ENCODE data around the gene SEMA5A. TPM values are rescaled to one million over a fixed set of nuclear protein-coding genes. Genes with fewer than 3 reads are reported as not detected.

SEMA5A gene
- total RNA-seq, 1 experiment from 2014 or later = 0.15 TPM

DNA sequence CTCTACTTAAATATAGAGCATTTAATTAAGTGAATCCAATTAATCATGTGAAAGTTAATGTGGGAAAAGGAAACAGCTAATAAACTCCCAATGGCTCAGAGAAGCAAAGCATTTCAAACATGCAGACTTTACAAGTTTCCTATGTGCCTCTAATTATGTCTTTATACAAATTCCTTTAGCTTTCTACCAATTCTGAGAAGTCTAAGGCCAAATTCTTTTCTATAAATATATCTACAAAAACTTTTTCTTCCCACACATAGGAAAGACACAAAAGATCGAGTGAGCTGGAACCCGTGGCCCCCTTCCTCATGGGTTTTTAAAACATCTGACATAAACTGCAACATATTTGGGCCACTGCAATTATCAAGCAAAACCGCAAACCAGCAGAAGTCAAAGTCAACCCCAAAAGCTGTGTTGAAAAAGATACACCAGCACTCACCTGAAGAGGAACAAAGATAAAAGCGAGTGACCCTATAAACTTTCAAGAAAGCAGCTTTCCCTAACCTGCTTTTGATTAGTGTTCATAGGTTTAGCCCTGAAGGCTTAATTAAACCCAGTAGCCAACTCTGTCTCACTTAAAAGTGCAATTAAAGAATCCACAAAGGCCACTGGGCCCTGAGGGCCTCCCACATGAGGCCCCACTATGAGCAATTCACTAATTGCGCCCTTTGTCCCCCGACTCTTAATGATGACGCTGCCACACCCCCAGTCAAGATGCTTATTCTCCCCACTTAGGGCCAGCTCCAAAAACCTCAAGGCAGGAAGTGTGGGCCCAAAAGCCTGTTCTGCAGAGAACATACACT, 12.1 kb downstream of the SEMA5A start:
- TF ChIP-seq, protein P1, sequence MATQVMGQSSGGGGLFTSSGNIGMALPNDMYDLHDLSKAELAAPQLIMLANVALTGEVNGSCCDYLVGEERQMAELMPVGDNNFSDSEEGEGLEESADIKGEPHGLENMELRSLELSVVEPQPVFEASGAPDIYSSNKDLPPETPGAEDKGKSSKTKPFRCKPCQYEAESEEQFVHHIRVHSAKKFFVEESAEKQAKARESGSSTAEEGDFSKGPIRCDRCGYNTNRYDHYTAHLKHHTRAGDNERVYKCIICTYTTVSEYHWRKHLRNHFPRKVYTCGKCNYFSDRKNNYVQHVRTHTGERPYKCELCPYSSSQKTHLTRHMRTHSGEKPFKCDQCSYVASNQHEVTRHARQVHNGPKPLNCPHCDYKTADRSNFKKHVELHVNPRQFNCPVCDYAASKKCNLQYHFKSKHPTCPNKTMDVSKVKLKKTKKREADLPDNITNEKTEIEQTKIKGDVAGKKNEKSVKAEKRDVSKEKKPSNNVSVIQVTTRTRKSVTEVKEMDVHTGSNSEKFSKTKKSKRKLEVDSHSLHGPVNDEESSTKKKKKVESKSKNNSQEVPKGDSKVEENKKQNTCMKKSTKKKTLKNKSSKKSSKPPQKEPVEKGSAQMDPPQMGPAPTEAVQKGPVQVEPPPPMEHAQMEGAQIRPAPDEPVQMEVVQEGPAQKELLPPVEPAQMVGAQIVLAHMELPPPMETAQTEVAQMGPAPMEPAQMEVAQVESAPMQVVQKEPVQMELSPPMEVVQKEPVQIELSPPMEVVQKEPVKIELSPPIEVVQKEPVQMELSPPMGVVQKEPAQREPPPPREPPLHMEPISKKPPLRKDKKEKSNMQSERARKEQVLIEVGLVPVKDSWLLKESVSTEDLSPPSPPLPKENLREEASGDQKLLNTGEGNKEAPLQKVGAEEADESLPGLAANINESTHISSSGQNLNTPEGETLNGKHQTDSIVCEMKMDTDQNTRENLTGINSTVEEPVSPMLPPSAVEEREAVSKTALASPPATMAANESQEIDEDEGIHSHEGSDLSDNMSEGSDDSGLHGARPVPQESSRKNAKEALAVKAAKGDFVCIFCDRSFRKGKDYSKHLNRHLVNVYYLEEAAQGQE (IDR thresholded peaks at IDR 0.05; ENCODE audit: insufficient read depth in 1 of 2, low read depth in 2 of 2, low read length in 1 of 2) = no peak
- TF ChIP-seq, protein P2, sequence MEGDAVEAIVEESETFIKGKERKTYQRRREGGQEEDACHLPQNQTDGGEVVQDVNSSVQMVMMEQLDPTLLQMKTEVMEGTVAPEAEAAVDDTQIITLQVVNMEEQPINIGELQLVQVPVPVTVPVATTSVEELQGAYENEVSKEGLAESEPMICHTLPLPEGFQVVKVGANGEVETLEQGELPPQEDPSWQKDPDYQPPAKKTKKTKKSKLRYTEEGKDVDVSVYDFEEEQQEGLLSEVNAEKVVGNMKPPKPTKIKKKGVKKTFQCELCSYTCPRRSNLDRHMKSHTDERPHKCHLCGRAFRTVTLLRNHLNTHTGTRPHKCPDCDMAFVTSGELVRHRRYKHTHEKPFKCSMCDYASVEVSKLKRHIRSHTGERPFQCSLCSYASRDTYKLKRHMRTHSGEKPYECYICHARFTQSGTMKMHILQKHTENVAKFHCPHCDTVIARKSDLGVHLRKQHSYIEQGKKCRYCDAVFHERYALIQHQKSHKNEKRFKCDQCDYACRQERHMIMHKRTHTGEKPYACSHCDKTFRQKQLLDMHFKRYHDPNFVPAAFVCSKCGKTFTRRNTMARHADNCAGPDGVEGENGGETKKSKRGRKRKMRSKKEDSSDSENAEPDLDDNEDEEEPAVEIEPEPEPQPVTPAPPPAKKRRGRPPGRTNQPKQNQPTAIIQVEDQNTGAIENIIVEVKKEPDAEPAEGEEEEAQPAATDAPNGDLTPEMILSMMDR (IDR thresholded peaks at IDR 0.05) = no peak
- TF ChIP-seq TCF7L2 (IDR thresholded peaks at IDR 0.05; ENCODE audit: low read depth, low read length) = no peak
- TF ChIP-seq POLR2AphosphoS5 (IDR thresholded peaks at IDR 0.05; ENCODE audit: low read depth, low read length) = no peak
- TF ChIP-seq SIN3A (IDR thresholded peaks at IDR 0.05; ENCODE audit: borderline replicate concordance, insufficient read depth, low read depth, low read length) = no peak
- no peak for ATAC-seq
- Histone ChIP-seq H3K27ac (ENCODE audit: low read length) (no peak overlapping the region), H3K36me3 (ENCODE audit: control insufficient read depth, insufficient read depth, low read length) (no peaks in the 10 kb centered on the region), H3K4me3 (ENCODE audit: low read depth in 2 of 2, low read length in 2 of 2) (no peak overlapping the region), H3K27me3 (ENCODE audit: control insufficient read depth, insufficient read depth, low read length) (peaks cover 2% of the 10 kb centered on the region; the same call in 1 of the 2 replicates), H3K4me1 (ENCODE audit: control insufficient read depth, insufficient read depth, low read length) (no peaks in the 10 kb centered on the region), H3K9me3 (ENCODE audit: control insufficient read depth, insufficient read depth, low read depth, low read length) (no peaks in the 10 kb centered on the region)
- CTCF ChIA-PET = no interaction called here
- POLR2A ChIA-PET = no interaction called here
- intact Hi-C loops (cut with micrococcal nuclease; ENCODE audit: unreplicated experiment) (no loop called here), in situ Hi-C loops (cut with HindIII; ENCODE audit: low pct_unique_long_range_greater_than_20kb, low sequenced_read_pairs) (loop anchor here (25.0 kb wide), 1 partner anchor 1596 kb away; no protein-coding TSS in a partner anchor)
- DNase-seq (ENCODE audit: low read depth, low spot score) = no peak
- no TSS peak for BruUV-seq (replicated peaks)

DNA sequence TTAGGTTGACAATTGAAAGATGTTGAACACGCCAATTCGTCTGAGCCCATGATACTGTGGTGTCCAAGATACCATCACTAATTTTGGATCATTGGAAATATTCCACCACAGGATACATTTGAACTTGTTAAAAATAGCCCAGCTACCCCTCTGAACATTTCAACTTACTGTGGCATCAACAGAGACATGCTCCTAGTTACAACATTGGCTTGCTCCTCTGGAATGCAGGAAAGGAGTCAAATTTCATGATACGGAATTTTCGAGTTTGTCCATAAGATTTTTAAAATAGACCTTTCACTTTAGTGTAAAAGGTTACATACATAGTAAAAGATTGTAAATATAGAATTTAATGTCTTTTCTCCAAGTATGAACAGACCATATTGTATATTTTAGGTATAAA, 12.8 kb downstream of the SEMA5A start:
- ATAC-seq = no peak
- H3K4me3 ChIP-seq (ENCODE audit: low read depth in 2 of 2, low read length in 2 of 2) = no peak overlapping the region
- POLR2A ChIA-PET = no interaction called here
- H3K27me3 ChIP-seq (ENCODE audit: control insufficient read depth, insufficient read depth, low read length) = peaks cover 2% of the 10 kb centered on the region; the same call in 1 of the 2 replicates
- intact Hi-C loops (cut with micrococcal nuclease; ENCODE audit: unreplicated experiment) = no loop called here
- no peak for DNase-seq (ENCODE audit: low read depth, low spot score)
- H3K9me3 ChIP-seq (ENCODE audit: control insufficient read depth, insufficient read depth, low read depth, low read length) = no peaks in the 10 kb centered on the region
- no peaks in the 10 kb centered on the region for H3K4me1 ChIP-seq (ENCODE audit: control insufficient read depth, insufficient read depth, low read length)
- CTCF ChIA-PET = no interaction called here
- in situ Hi-C loops (cut with HindIII; ENCODE audit: low pct_unique_long_range_greater_than_20kb, low sequenced_read_pairs) = loop anchor here (25.0 kb wide), 1 partner anchor 1596 kb away; no protein-coding TSS in a partner anchor
- H3K36me3 ChIP-seq (ENCODE audit: control insufficient read depth, insufficient read depth, low read length) = no peaks in the 10 kb centered on the region
- TF ChIP-seq SIN3A (IDR thresholded peaks at IDR 0.05; ENCODE audit: borderline replicate concordance, insufficient read depth, low read depth, low read length) (no peak), POLR2AphosphoS5 (IDR thresholded peaks at IDR 0.05; ENCODE audit: low read depth, low read length) (no peak), TCF7L2 (IDR thresholded peaks at IDR 0.05; ENCODE audit: low read depth, low read length) (no peak)
- TF ChIP-seq, protein P2 (IDR thresholded peaks at IDR 0.05) = no peak
- TF ChIP-seq, protein P1 (IDR thresholded peaks at IDR 0.05; ENCODE audit: insufficient read depth in 1 of 2, low read depth in 2 of 2, low read length in 1 of 2) = no peak
- H3K27ac ChIP-seq (ENCODE audit: low read length) = no peak overlapping the region
- no TSS peak for BruUV-seq (replicated peaks)
